Heart left ventricle (tissue), 13 donors: Measurements from ENCODE around the gene TMEM170B.

Source experiments
- CTCF ChIP-seq, 12 donors: fragments of 200-600 bp; sonication (generic) in 4 of 12; IDR thresholded peaks; one replicate each; pipeline versions ENCODE4 v1.5.0 to v1.8.0; 2018 to 2022; ENCODE audit warnings: antibody characterized with exemption in 12 of 12, mild to moderate bottlenecking in 5 of 12
- POLR2A ChIP-seq, 2 donors: fragments of 450-650 bp; IDR thresholded peaks; one replicate each; pipeline ENCODE4 v1.6.1; 2017; ENCODE audit warnings: antibody characterized with exemption in 2 of 2, mild to moderate bottlenecking in 2 of 2, moderate library complexity in 2 of 2
- donor health status: ischemic (EF 13 %, LVEDD 7.1; RV severe dilation, severe dysfunction).
- donor health status: DM: no; HTN: yes; CAD: no.
- donor health status: DM: no; HTN: no; CAD: no.
- donor health status: ischemic (EF 25% LVEDD 6.9; RV normal size, moderate dysfunction).
- donor health status: ischemic (EF 25% LVEDD 5.7; RV mildly dilated, moderate dysfunction).
- donor health status: ischemic (EF 35%, LVEDD 5.7; RV mildly dilated, moderate dysfunction).
- donor health status: nonischemic (EF 11% LVEDD 7.7; RV severe dilation, severe dysfunction).
- donor health status: DM: yes; HTN: yes; CAD: no.
- donor health status: PGD.
- donor health status: ischemic (EF 29% LVEDD 5.4; RV normal size, mild dysfunction).
- donor health status: nonischemic (EF 23%, LVEDD 6.1; RV moderate dilation, normal function).

GRCh38 chr6:11538819-11539468, 1.4 kb downstream of the TMEM170B start:
- TF ChIP-seq CTCF (IDR thresholded peaks at IDR 0.05): no peak
- no peak for TF ChIP-seq POLR2A (IDR thresholded peaks at IDR 0.05)
